ENCODE results near the gene CPSF7.

Gene CPSF7

GRCh38 chr11:61353131-61354067 lies 76.4 kb downstream of the CPSF7 start:
- no peak for DNase-seq
